ENCODE data around the gene CCDC24. TPM values are rescaled to one million over a fixed set of nuclear protein-coding genes. Genes with fewer than 3 reads are reported as not detected.

Gene CCDC24
- total RNA-seq, 1 experiment from 2014 or later = 11.8 TPM

GRCh38 chr1:43974443-43975248, 16.8 kb upstream of the CCDC24 start, which contains the start of gene ATP6V0B:
ATP6V0B (plus strand) TSS chr1:43974960; CDS start chr1:43975041, 81 bp downstream.
- DNase-seq = peak; percentile 96
- no peaks in the 10 kb centered on the region for H3K9me3 Mint-ChIP-seq
- peak within 1 kb of the TSS; percentile 12 for H3K18ac ChIP-seq (ENCODE audit: insufficient read length, low read depth, low read length)
- peak within 1 kb of the TSS; percentile 53 for H3K9ac ChIP-seq (ENCODE audit: extremely low read depth, insufficient read length, low read length)
- no peaks in the 10 kb centered on the region for H3K27me3 ChIP-seq (ENCODE audit: insufficient read depth, low read length)
- H3K4me1 Mint-ChIP-seq = peaks cover 31 to 40% of the 10 kb centered on the region in 2 experiments
- H3K4me2 ChIP-seq (ENCODE audit: insufficient read depth, insufficient read length, low read length) = peak within 1 kb of the TSS; percentile 82
- H2BK5ac ChIP-seq (ENCODE audit: insufficient read length, low read length) = no peak within 1 kb of the TSS
- peaks cover 5% of the 10 kb centered on the region; the same call in 1 of the 2 replicates for H3K4me1 ChIP-seq (ENCODE audit: insufficient read depth, low read length)
- H3T11ph ChIP-seq (ENCODE audit: low read length) = no peak within 1 kb of the TSS
- no peak within 1 kb of the TSS for H2BK20ac ChIP-seq (ENCODE audit: low read depth, low read length, poor library complexity, severe bottlenecking)
- peak within 1 kb of the TSS; percentile 82 to 95 for H3K4me3 Mint-ChIP-seq
- H3K79me1 ChIP-seq (ENCODE audit: insufficient read depth, low read depth, low read length, poor library complexity, severe bottlenecking) = peaks cover 9% of the 10 kb centered on the region
- no CpG with 5 or more reads among the region's 93 CpGs for WGBS (ENCODE audit: extremely low coverage, insufficient read length, low lambda C conversion rate)
- peaks cover 23 to 53% (median 38%) of the 10 kb centered on the region in 3 experiments; a peak in 6 of 7 replicates for H3K36me3 Mint-ChIP-seq (ENCODE audit: insufficient read depth in 1 of 3, low read depth in 3 of 3)
- no peak within 1 kb of the TSS for H3K27ac ChIP-seq (ENCODE audit: insufficient read length, low read depth, low read length)
- H4K91ac ChIP-seq (ENCODE audit: insufficient read length, low read depth, low read length) = no peak within 1 kb of the TSS
- H3K14ac ChIP-seq (ENCODE audit: insufficient read depth, low read length) = peak within 1 kb of the TSS; percentile 82
- no peak within 1 kb of the TSS for H2BK120ac ChIP-seq (ENCODE audit: low read depth, low read length, poor library complexity, severe bottlenecking)
- H3K9me3 ChIP-seq (ENCODE audit: control insufficient read depth, low read depth, low read length) = no peaks in the 10 kb centered on the region
- H3K23me2 ChIP-seq (ENCODE audit: insufficient read length, low read depth, low read length, poor library complexity, severe bottlenecking) = peaks cover 21% of the 10 kb centered on the region
- H2BK12ac ChIP-seq (ENCODE audit: insufficient read length, low read depth, low read length) = no peak within 1 kb of the TSS
- H2BK15ac ChIP-seq (ENCODE audit: low read depth, low read length) = no peak within 1 kb of the TSS
- no peak within 1 kb of the TSS for H3K56ac ChIP-seq (ENCODE audit: insufficient read length, low read depth, low read length)
- H2AFZ ChIP-seq (ENCODE audit: low read length) = no peak within 1 kb of the TSS
- H3K4ac ChIP-seq (ENCODE audit: low read depth, low read length) = no peak within 1 kb of the TSS
- H3K27me3 Mint-ChIP-seq (ENCODE audit: low read depth) = peaks cover 1% of the 10 kb centered on the region; the same call in 1 of the 2 replicates
- no peak within 1 kb of the TSS for H2AK5ac ChIP-seq (ENCODE audit: insufficient read length, low read length)
- no peak within 1 kb of the TSS for H4K8ac ChIP-seq (replicated peaks; ENCODE audit: insufficient read length, low read depth, low read length)
- no peak within 1 kb of the TSS for H3K23ac ChIP-seq (ENCODE audit: insufficient read length, low read depth, low read length)
- no peak within 1 kb of the TSS for H4K5ac ChIP-seq (ENCODE audit: insufficient read length, low read depth, low read length)
- no peaks in the 10 kb centered on the region for H4K20me1 ChIP-seq (ENCODE audit: control insufficient read depth, insufficient read depth, insufficient read length)
- H3K79me2 ChIP-seq (ENCODE audit: insufficient read depth, low read length) = peaks cover 3% of the 10 kb centered on the region; the same call in 1 of the 2 replicates
- no peak; the same call in 2 of the 3 replicates for TF ChIP-seq CTCF (conservative IDR thresholded peaks at IDR 0.05)
- peak within 1 kb of the TSS; percentile 88 to 94 (median 88) for H3K27ac Mint-ChIP-seq

Measured in H9 (cell line).